Measurements from ENCODE around the gene TEX13D.

Gene TEX13D

DNA sequence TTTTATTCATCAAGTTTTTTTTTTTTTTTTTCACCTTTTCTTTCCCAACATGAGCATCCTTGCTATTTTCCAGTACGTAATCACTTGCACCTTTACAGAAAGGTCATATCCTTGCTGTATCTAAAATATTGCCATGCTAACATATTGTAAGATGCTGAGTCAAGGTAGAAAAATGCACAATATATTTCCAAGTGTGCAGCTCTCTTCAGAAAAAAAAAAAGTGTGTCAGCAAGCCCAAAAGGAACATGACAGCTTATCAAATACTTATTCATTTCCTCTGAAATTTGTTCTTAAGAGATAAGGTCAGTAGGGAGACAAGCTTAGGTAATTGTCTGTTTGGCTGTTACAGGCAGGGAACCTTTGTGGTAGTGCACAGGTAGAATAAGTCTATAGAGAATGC is 40.9 kb downstream of the TEX13D start:
- DNase-seq (ENCODE audit: insufficient read length, low spot score) (no peak), FAIRE-seq (no peak)
- TF ChIP-seq POLR2A (IDR thresholded peaks at IDR 0.05; ENCODE audit: low read depth, low read length) = no peak

DNA sequence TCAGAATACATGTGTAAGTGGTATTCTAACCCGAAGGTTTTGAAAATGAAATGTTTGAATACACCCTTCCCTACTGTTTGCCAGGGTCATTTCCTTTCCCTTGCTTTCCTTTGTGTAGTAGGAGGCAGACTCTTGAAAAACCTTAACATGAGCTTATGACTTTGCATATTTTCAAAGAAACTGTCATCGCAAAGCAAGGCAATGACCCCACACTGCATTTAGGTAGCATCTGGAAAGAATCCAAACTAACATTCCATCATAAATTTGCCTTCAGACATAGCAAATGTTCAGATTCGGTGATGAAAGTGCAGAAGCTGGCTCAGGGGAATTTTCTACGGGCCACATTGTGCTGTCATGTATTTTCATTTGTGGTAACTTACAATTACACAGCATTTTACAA is 46.2 kb downstream of the TEX13D start:
- TF ChIP-seq POLR2A (IDR thresholded peaks at IDR 0.05; ENCODE audit: low read depth, low read length) = no peak
- no peak for FAIRE-seq
- no peak for DNase-seq (ENCODE audit: insufficient read length, low spot score)

DNA sequence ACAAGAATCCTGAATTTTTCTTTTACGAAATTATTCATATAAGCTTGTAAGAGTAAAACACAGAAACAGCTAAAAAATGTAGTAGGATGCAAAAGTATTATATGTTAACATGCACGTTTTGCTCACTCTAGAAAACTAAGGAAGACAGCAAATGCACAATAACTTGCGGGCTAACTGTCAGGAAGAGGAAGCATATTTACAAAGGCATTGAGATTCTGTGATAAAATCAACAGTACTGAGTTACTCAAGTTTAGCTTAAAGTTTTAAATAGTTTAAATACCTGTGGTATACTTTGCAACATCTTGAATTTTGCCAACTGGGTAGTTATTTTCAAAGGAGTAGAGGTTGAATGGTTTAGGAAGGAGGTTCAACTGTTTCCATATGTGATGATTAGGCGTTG is 50.9 kb downstream of the TEX13D start:
- FAIRE-seq (no peak), DNase-seq (ENCODE audit: insufficient read length, low spot score) (no peak)
- no peak for TF ChIP-seq POLR2A (IDR thresholded peaks at IDR 0.05; ENCODE audit: low read depth, low read length)

DNA sequence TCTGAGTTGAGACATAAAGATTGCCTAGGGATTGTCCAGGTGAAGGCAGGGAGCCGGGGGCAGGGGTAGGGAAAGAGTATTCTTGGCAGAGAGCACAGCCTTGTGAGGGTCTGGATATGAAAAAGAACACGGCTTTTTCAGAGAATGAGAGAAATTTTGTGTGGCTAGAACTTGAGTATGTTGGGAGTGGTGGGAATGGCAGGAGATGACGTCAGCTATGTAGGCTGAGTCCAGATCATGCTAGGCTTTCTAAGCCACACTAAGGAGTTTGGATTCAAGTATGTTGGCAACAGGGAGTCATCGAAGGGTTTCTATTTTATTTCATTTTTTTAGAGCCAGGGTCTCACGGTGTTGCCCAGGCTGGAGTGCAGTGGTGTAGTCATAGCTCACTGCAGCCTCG is 53.9 kb downstream of the TEX13D start:
- DNase-seq (ENCODE audit: insufficient read length, low spot score) (no peak), FAIRE-seq (no peak)
- TF ChIP-seq POLR2A (IDR thresholded peaks at IDR 0.05; ENCODE audit: low read depth, low read length) = no peak

Measured in H54 (cell line).